Placental pericyte (primary cell): ENCODE results near the gene RNF111. TPM values are rescaled to one million over a fixed set of nuclear protein-coding genes. Genes with fewer than 3 reads are reported as not detected.

Experiments
- total RNA-seq: library from RNA; depleted of rRNA; stranded (reverse); fragments of >200 nt; gene quantifications from 2 replicates; pipeline ENCODE4 v1.2.3, GENCODE V29; 2012

Gene RNF111
- total RNA-seq, result 22.3 and 28.1 TPM in 2 replicates

GRCh38 chr15:58987491-58988005, at the start of gene RNF111:
Gene RNF111, plus strand, starts transcription at chr15:58987663. Its CDS starts 43,160 bp downstream, at chr15:59030823.

GRCh38 chr15:59104912-59105732, 117.7 kb downstream of the RNF111 start, which contains the start of gene CCNB2:
Gene CCNB2, plus strand, starts transcription at chr15:59105146. Its CDS starts 123 bp downstream, at chr15:59105269.

Other genes starting within 250 kb of the RNF111 start
- 120 and 271 TPM in 2 replicates for gene ADAM10, start 238.0 kb upstream of the RNF111 start, total RNA-seq
- gene MINDY2, start 216.4 kb upstream of the RNF111 start, total RNA-seq, result 24.6 and 26.7 TPM in 2 replicates
- gene SLTM, start 54.0 kb upstream of the RNF111 start, total RNA-seq, result 72.3 and 88.4 TPM in 2 replicates
- 4.6 and 48.0 TPM in 2 replicates for gene CCNB2, start 117.5 kb downstream of the RNF111 start, total RNA-seq
- not detected in 2 replicates for gene LDHAL6B, start 219.2 kb downstream of the RNF111 start, total RNA-seq